Esophagus squamous epithelium (tissue), 4 donors: Measurements from ENCODE around the gene PBOV1.

Experiments used
- CTCF ChIP-seq, 6 experiments: fragments of 450-650 bp in 4 of 6; fragments of 200-600 bp in 2 of 6; sonication (generic) in 2 of 6; IDR thresholded peaks; one replicate each; pipeline ENCODE4 v1.5.1; 2016 to 2019; ENCODE audit warnings: antibody characterized with exemption in 6 of 6, mild to moderate bottlenecking in 4 of 6, moderate library complexity in 4 of 6
- POLR2A ChIP-seq, 4 donors: fragments of 450-650 bp; IDR thresholded peaks; one replicate each; pipeline ENCODE4 v1.6.1; 2017; ENCODE audit warnings: antibody characterized with exemption in 4 of 4, mild to moderate bottlenecking in 4 of 4, moderate library complexity in 3 of 4

DNA sequence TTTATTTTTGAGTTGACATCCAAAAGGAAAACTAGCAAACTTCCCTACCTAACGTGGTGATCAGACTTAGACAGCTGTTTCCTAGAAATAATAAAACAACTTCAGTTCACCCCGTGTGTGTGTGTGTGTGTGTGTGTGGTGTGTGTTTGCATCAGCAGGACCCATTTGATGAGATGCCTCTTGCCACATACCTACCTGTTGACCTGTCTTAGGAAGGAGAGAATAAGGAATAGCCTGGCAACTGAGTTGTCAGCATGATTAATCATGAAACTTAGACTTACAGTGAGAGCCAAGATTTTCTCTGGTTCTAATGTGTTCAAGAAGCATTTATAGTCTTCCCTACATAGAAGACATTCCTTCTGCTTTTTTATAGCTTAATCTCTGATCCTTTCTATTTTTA lies 16.1 kb upstream of the PBOV1 start:
- TF ChIP-seq CTCF (IDR thresholded peaks at IDR 0.05) (no peak), POLR2A (IDR thresholded peaks at IDR 0.05) (no peak)
